A549 (cell line): Measurements from ENCODE around the gene SPRR2A. TPM values are rescaled to one million over a fixed set of nuclear protein-coding genes. Genes with fewer than 3 reads are reported as not detected.

Experiments
- ATAC-seq, 2 experiments: fragments of 200-7000 bp in 1 of 2; fragments of >200 bp in 1 of 2; cut with Nextera tagmentation in 1 of 2; cut with Tn5 transposase in 1 of 2; 3 replicates each; pipeline versions ENCODE4 v1.8.0 to v1.9.1; 2018 to 2020; ENCODE audit warnings: mild to moderate bottlenecking in 1 of 2, moderate library complexity in 1 of 2
- CTCF ChIA-PET: fragments of 300-600 bp; sonication (Branson Sonifier 250); formaldehyde crosslinking; extraction: SDS; loops from one replicate; lab custom pipeline; 2021; ENCODE audit warnings: antibody characterized with exemption, inconsistent platforms; lab: Yijun Ruan, JAX
- POLR2A ChIA-PET: fragments of 350-600 bp; formaldehyde crosslinking; extraction: SDS; loops from one replicate; lab custom pipeline; 2021; ENCODE audit warnings: antibody characterized with exemption, inconsistent platforms; lab: Yijun Ruan, JAX
- DNase-seq, 2 experiments: peaks; one replicate each; pipeline versions ENCODE4 v3.0.0 to v3.0.0-alpha.2; 2011 to 2016; ENCODE audit warnings: low read depth in 1 of 2, low spot score in 1 of 2
- FAIRE-seq: peaks from 2 replicates; lab custom pipeline; 2011; peaks lifted over from hg19 to GRCh38; lab: Jason Lieb, UNC
- H3K27ac ChIP-seq, 2 experiments: fragments of >200 bp; sonication (Bioruptor Twin); formaldehyde crosslinking; 3 replicates each; pipeline ENCODE4 v1.5.1; 2016 to 2017
- H3K4me1 ChIP-seq: fragments of >200 bp; sonication (Bioruptor Twin); formaldehyde crosslinking; 3 replicates; pipeline ENCODE4 v1.6.1; 2016
- H3K4me2 ChIP-seq: fragments of >200 bp; sonication (Bioruptor Twin); formaldehyde crosslinking; 3 replicates; pipeline ENCODE4 v1.6.1; 2016
- H3K4me3 ChIP-seq: fragments of >200 bp; sonication (Bioruptor Twin); formaldehyde crosslinking; 3 replicates; pipeline ENCODE4 v1.5.1; 2016
- H3K9me3 ChIP-seq: fragments of >200 bp; sonication (Bioruptor Twin); formaldehyde crosslinking; 3 replicates; pipeline ENCODE4 v1.6.1; 2016
- BHLHE40 ChIP-seq: IDR thresholded peaks from 2 replicates; pipeline ENCODE4 v1.6.1; 2012; ENCODE audit warnings: low read depth, low read length, inconsistent platforms
- CBX8 ChIP-seq: fragments of 200-600 bp; sonication (generic); IDR thresholded peaks from 2 replicates; pipeline ENCODE4 v1.6.1; 2016
- CHD2 ChIP-seq: fragments of 150-350 bp; IDR thresholded peaks from 2 replicates; pipeline ENCODE4 v1.6.1; 2014; ENCODE audit warnings: low read length; ENCODE audit not compliant: partially characterized antibody
- CHD4 ChIP-seq: fragments of 200-600 bp; sonication (generic); IDR thresholded peaks from 2 replicates; pipeline ENCODE4 v1.6.1; 2016; ENCODE audit warnings: antibody characterized with exemption, mild to moderate bottlenecking, borderline replicate concordance
- EHMT2 ChIP-seq: fragments of 200-600 bp; sonication (generic); IDR thresholded peaks from 2 replicates; pipeline ENCODE4 v1.6.1; 2016; ENCODE audit warnings: antibody characterized with exemption, low read depth, mild to moderate bottlenecking, moderate library complexity
- ESRRA ChIP-seq: fragments of 150-350 bp; IDR thresholded peaks from 2 replicates; pipeline ENCODE4 v1.6.1; 2014; ENCODE audit warnings: mild to moderate bottlenecking, low read length, borderline replicate concordance
- FOSL2 ChIP-seq, 2 experiments: fragments of 450-650 bp in 1 of 2; fragments of >200 bp in 1 of 2; sonication (Bioruptor Twin) in 1 of 2; formaldehyde crosslinking; IDR thresholded peaks; 2 replicates each; pipeline versions ENCODE4 v1.5.0 to v1.6.1; 2016 to 2020; ENCODE audit warnings: mild to moderate bottlenecking in 1 of 2, moderate library complexity in 1 of 2
- FOXS1 ChIP-seq: fragments of 250-450 bp; sonication (Bioruptor Pico); IDR thresholded peaks from 2 replicates; pipeline ENCODE4 v1.5.0; 2020; ENCODE audit warnings: mild to moderate bottlenecking, moderate library complexity
- GATA3 ChIP-seq: IDR thresholded peaks from 2 replicates; pipeline ENCODE4 v1.6.1; 2012; ENCODE audit warnings: borderline replicate concordance
- HDAC2 ChIP-seq: fragments of 200-600 bp; sonication (generic); IDR thresholded peaks from 2 replicates; pipeline ENCODE4 v1.6.1; 2016
- HOXB5 ChIP-seq: fragments of 250-450 bp; sonication (Bioruptor Pico); IDR thresholded peaks from 2 replicates; pipeline ENCODE4 v1.5.0; 2020; ENCODE audit warnings: mild to moderate bottlenecking, moderate library complexity
- KDM5A ChIP-seq: fragments of 200-600 bp; sonication (generic); IDR thresholded peaks from 2 replicates; pipeline ENCODE4 v1.6.1; 2016; ENCODE audit warnings: antibody characterized with exemption, mild to moderate bottlenecking
- NPAS2 ChIP-seq: fragments of 250-450 bp; sonication (Bioruptor Pico); IDR thresholded peaks from 2 replicates; pipeline ENCODE4 v1.8.0; 2022; ENCODE audit warnings: mild to moderate bottlenecking, moderate library complexity, borderline replicate concordance
- POLR2A ChIP-seq: IDR thresholded peaks from 2 replicates; pipeline ENCODE4 v1.6.1; 2012; ENCODE audit warnings: mild to moderate bottlenecking, low read length
- POLR2AphosphoS2 ChIP-seq: conservative IDR thresholded peaks from 2 replicates; pipeline ENCODE4 v1.6.1; 2012; ENCODE audit warnings: low read length, improper control_type of control experiment, inconsistent platforms
- RAD21 ChIP-seq, 2 experiments: fragments of >200 bp in 1 of 2; sonication (Bioruptor Twin) in 1 of 2; formaldehyde crosslinking in 1 of 2; IDR thresholded peaks in 1 of 2; conservative IDR thresholded peaks in 1 of 2; 2 replicates in 1 of 2; 3 replicates in 1 of 2; pipeline ENCODE4 v1.6.1; 2012 to 2018; ENCODE audit warnings: inconsistent platforms in 1 of 2
- RFX5 ChIP-seq: fragments of 450-650 bp; IDR thresholded peaks from 2 replicates; pipeline ENCODE4 v1.7.1; 2014; ENCODE audit warnings: antibody characterized with exemption, mild to moderate bottlenecking, moderate library complexity
- WGBS: methylation state at CpG from one replicate; pipeline ENCODE4 v1.1.6; 2017; ENCODE audit errors: missing lambda C conversion rate; 5-methylcytosine and 5-hydroxymethylcytosine counted together
- polyA plus RNA-seq, 4 experiments: library from polyadenylated mRNA; depleted of rRNA in 3 of 4; stranded (reverse); fragments of >200 nt; fragmentation: RNase III in 1 of 4; extraction: RNeasy Plus Mini Kit Qiagen cat#74134 plus additional on column Dnase treatment in 1 of 4; gene quantifications; 2 replicates in 3 of 4; 3 replicates in 1 of 4; pipeline ENCODE4 v1.2.3, GENCODE V29; 2011 to 2017
- TF ChIP-seq, protein P1 (sequence below): IDR thresholded peaks from 2 replicates; pipeline ENCODE4 v1.6.1; 2012; ENCODE audit warnings: low read depth, borderline replicate concordance
- TF ChIP-seq, protein P2 (sequence below): IDR thresholded peaks from 2 replicates; pipeline ENCODE4 v1.6.1; 2012
- TF ChIP-seq, protein P3 (sequence below): IDR thresholded peaks from 2 replicates; pipeline ENCODE4 v1.6.1; 2012
- TF ChIP-seq, protein P4 (sequence below): fragments of 250-450 bp; sonication (Bioruptor Pico); IDR thresholded peaks from 2 replicates; pipeline ENCODE4 v1.5.0; 2020; ENCODE audit warnings: low read depth, mild to moderate bottlenecking, moderate library complexity

SPRR2A gene
- polyA plus RNA-seq, 2 of the 4 experiments (the other 2 are of a cell fraction), result not detected

DNA sequence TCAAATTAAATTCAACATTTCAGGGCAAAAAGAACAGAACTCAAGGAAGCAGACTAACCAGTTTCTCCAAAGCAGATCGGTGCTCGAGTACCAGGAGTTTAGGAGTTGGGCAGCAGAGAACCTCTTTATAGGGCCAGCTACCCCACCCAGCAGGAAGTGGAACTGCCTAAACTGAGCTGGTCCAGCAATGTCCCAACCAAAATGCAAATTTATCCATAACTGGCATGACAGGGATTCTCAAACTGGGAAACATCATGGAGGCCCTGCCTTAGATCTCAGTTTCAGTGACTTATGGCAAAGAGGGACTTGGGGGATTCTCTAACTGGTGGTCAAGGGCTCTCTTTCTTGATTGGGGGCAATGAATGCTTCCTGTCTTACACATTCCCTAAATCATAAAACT, 14.2 kb upstream of the SPRR2A start, which contains the start of gene SPRR2B:
Gene SPRR2B, minus strand, starts transcription at position 101 of the 400 bp plus-strand sequence. CDS start 772 bp downstream, outside the sequence.
- ChIA-PET POLR2A (no interaction called here), CTCF (no interaction called here)
- DNase-seq, result no peak
- ATAC-seq, result no peak
- H3K9me3 ChIP-seq, result no peaks in the 10 kb centered on the region
- no peak for FAIRE-seq
- no peak within 1 kb of the TSS for H3K4me2 ChIP-seq
- H3K27ac ChIP-seq, result no peak within 1 kb of the TSS
- TF ChIP-seq HOXB5 (CRISPR knock-in tag) (no peak), CHD4 (no peak), BHLHE40 (no peak), RAD21 (conservative IDR thresholded peaks at IDR 0.05 in 1 of 2, IDR thresholded peaks at IDR 0.05 in 1 of 2) (no peak), GATA3 (no peak), FOXS1 (CRISPR knock-in tag) (no peak), KDM5A (no peak), FOSL2 (IDR thresholded peaks at IDR 0.05) (no peak), FOSL2 (CRISPR knock-in tag; IDR thresholded peaks at IDR 0.05) (no peak), CBX8 (no peak), HDAC2 (no peak), RFX5 (no peak), NPAS2 (CRISPR knock-in tag) (no peak), ESRRA (no peak)
- TF ChIP-seq, protein P1, sequence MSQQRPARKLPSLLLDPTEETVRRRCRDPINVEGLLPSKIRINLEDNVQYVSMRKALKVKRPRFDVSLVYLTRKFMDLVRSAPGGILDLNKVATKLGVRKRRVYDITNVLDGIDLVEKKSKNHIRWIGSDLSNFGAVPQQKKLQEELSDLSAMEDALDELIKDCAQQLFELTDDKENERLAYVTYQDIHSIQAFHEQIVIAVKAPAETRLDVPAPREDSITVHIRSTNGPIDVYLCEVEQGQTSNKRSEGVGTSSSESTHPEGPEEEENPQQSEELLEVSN, result no peak
- TF ChIP-seq, protein P2, sequence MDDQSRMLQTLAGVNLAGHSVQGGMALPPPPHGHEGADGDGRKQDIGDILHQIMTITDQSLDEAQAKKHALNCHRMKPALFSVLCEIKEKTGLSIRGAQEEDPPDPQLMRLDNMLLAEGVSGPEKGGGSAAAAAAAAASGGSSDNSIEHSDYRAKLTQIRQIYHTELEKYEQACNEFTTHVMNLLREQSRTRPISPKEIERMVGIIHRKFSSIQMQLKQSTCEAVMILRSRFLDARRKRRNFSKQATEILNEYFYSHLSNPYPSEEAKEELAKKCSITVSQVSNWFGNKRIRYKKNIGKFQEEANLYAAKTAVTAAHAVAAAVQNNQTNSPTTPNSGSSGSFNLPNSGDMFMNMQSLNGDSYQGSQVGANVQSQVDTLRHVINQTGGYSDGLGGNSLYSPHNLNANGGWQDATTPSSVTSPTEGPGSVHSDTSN, result no peak
- TF ChIP-seq, protein P3, sequence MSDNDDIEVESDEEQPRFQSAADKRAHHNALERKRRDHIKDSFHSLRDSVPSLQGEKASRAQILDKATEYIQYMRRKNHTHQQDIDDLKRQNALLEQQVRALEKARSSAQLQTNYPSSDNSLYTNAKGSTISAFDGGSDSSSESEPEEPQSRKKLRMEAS, result no peak
- TF ChIP-seq, all 56 proteins: peak for 0
- 0% methylated on average over 2 of the region's 2 CpGs for WGBS
- Histone ChIP-seq H3K4me1 (no peaks in the 10 kb centered on the region), H3K4me3 (no peak within 1 kb of the TSS)

DNA sequence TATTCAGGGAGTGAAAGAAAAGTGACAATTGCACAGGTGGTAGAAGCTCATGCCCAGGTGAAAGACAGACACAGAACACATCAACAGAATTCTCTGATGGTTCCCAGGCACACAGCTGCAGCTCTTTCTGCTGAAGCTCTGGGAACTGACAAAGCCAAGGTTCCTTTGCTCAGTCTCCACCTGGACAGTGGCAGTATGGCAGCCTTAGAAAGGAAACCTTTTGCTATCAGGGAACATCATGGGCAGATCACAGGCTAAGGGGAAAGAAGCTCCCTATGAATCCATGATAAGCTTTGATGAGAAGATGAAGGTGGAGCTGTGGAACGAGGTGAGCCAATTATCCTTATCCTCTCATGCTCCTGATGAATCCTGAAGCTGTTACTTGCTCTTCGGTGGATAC, 12.9 kb upstream of the SPRR2A start:
- TF ChIP-seq, protein P2, result no peak
- TF ChIP-seq CBX8 (no peak), FOSL2 (IDR thresholded peaks at IDR 0.05) (no peak), FOSL2 (CRISPR knock-in tag; IDR thresholded peaks at IDR 0.05) (no peak), POLR2A (no peak), EHMT2 (no peak), NPAS2 (CRISPR knock-in tag) (no peak), CHD2 (no peak), HOXB5 (CRISPR knock-in tag) (no peak), POLR2AphosphoS2 (no peak), FOXS1 (CRISPR knock-in tag) (no peak)
- TF ChIP-seq, protein P4, sequence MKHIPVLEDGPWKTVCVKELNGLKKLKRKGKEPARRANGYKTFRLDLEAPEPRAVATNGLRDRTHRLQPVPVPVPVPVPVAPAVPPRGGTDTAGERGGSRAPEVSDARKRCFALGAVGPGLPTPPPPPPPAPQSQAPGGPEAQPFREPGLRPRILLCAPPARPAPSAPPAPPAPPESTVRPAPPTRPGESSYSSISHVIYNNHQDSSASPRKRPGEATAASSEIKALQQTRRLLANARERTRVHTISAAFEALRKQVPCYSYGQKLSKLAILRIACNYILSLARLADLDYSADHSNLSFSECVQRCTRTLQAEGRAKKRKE (CRISPR knock-in tag), result no peak
- Histone ChIP-seq H3K4me3 (no peak overlapping the region), H3K4me1 (no peaks in the 10 kb centered on the region), H3K4me2 (no peak overlapping the region), H3K9me3 (no peaks in the 10 kb centered on the region), H3K27ac (no peak overlapping the region)
- FAIRE-seq (no peak), DNase-seq (peak in 1 of 2 experiments; percentile 5), ATAC-seq (peak; percentile 54 to 77; a peak in 4 of 6 replicates)
- ChIA-PET POLR2A (no interaction called here), CTCF (no interaction called here)
- 0% methylated on average over 2 of the region's 2 CpGs for WGBS
